HepG2 (cell line): Measurements from ENCODE around the gene VCPKMT. TPM values are rescaled to one million over a fixed set of nuclear protein-coding genes. Genes with fewer than 3 reads are reported as not detected.

Source experiments
- AKAP8 ChIP-seq: sonication (generic); formaldehyde crosslinking; IDR thresholded peaks from 2 replicates; pipeline ENCODE4 v1.5.1; 2020; ENCODE audit warnings: mild to moderate bottlenecking, missing genetic modification reagents
- AKNA ChIP-seq: sonication (generic); formaldehyde crosslinking; IDR thresholded peaks from 2 replicates; pipeline ENCODE4 v1.4.0; 2020; ENCODE audit warnings: missing genetic modification reagents, borderline replicate concordance
- BATF2 ChIP-seq: sonication (generic); formaldehyde crosslinking; IDR thresholded peaks from 2 replicates; pipeline ENCODE4 v1.8.0; 2022; ENCODE audit warnings: mild to moderate bottlenecking, missing genetic modification reagents, moderate library complexity
- CSRNP2 ChIP-seq: sonication (generic); formaldehyde crosslinking; conservative IDR thresholded peaks from 2 replicates; pipeline ENCODE4 v1.8.0; 2022; ENCODE audit warnings: low read depth, missing genetic modification reagents
- ETS1 ChIP-seq: sonication (generic); formaldehyde crosslinking; IDR thresholded peaks from 2 replicates; pipeline ENCODE4 v1.4.0; 2020; ENCODE audit warnings: missing genetic modification reagents
- FOXO4 ChIP-seq: sonication (generic); formaldehyde crosslinking; conservative IDR thresholded peaks from 2 replicates; pipeline ENCODE4 v1.8.1; 2023; ENCODE audit warnings: missing genetic modification reagents
- HNRNPK ChIP-seq: fragments of 200-400 bp; formaldehyde crosslinking; IDR thresholded peaks from 2 replicates; pipeline ENCODE4 v1.6.1; 2018; ENCODE audit warnings: low read length, low read depth, moderate library complexity, mild to moderate bottlenecking; ENCODE audit not compliant: poor library complexity, severe bottlenecking
- PCBP2 ChIP-seq: fragments of 200-400 bp; formaldehyde crosslinking; optimal IDR thresholded peaks from 2 replicates; pipeline ENCODE3; 2018; ENCODE audit warnings: low read length, low read depth; ENCODE audit not compliant: poor library complexity, severe bottlenecking
- SRF ChIP-seq: IDR thresholded peaks from 2 replicates; pipeline ENCODE4 v1.6.1; 2011; ENCODE audit warnings: mild to moderate bottlenecking, low read depth, low read length, moderate library complexity
- SUZ12 ChIP-seq: fragments of 150-350 bp; IDR thresholded peaks from 2 replicates; pipeline ENCODE4 v1.6.1; 2014; ENCODE audit warnings: low read depth, low read length
- XBP1 ChIP-seq: sonication (generic); formaldehyde crosslinking; IDR thresholded peaks from 2 replicates; pipeline ENCODE4 v1.5.0; 2020; ENCODE audit warnings: missing genetic modification reagents
- ZNF225 ChIP-seq: sonication (generic); formaldehyde crosslinking; IDR thresholded peaks from 2 replicates; pipeline ENCODE4 v1.4.0; 2020; ENCODE audit warnings: mild to moderate bottlenecking, missing genetic modification reagents
- ZNF281 ChIP-seq: sonication (generic); formaldehyde crosslinking; IDR thresholded peaks from 2 replicates; pipeline ENCODE4 v1.4.0; 2020; ENCODE audit warnings: missing genetic modification reagents, borderline replicate concordance
- ZNF317 ChIP-seq: sonication (generic); formaldehyde crosslinking; IDR thresholded peaks from 2 replicates; pipeline ENCODE4 v1.5.0; 2020; ENCODE audit warnings: mild to moderate bottlenecking, missing genetic modification reagents
- ZNF782 ChIP-seq: sonication (generic); formaldehyde crosslinking; IDR thresholded peaks from 2 replicates; pipeline ENCODE4 v1.4.0; 2020; ENCODE audit warnings: missing genetic modification reagents, mild to moderate bottlenecking, borderline replicate concordance
- ZNF841 ChIP-seq: sonication (generic); formaldehyde crosslinking; IDR thresholded peaks from 2 replicates; pipeline ENCODE4 v1.8.1; 2023; ENCODE audit warnings: missing genetic modification reagents, borderline replicate concordance
- polyA plus RNA-seq, 8 experiments: library from polyadenylated mRNA; depleted of rRNA in 3 of 8; stranded (reverse) in 7 of 8; unstranded in 1 of 8; fragments of >200 nt; fragmentation: Illumina TruSeq in 4 of 8; extraction: Trizol in 4 of 8; gene quantifications; 2 replicates each; pipeline versions ENCODE4 v1.2.1 to v1.2.3, GENCODE V29; 2011 to 2016; ENCODE audit warnings: low read depth in 4 of 8, missing spikeins in 1 of 8, mixed read lengths in 1 of 8; ENCODE audit not compliant: insufficient read depth in 1 of 8
- total RNA-seq, 5 experiments: library from RNA; depleted of rRNA; stranded (reverse); fragments of >200 nt; fragmentation: Illumina TruSeq; extraction: Trizol; gene quantifications; 2 replicates each; pipeline ENCODE4 v1.2.3, GENCODE V29; 2016; ENCODE audit warnings: low read depth in 1 of 5

VCPKMT gene
- total and polyA plus RNA-seq, 2 of the 13 experiments (the other 11 are each of a cell fraction or from before 2014, with no cell fraction given), result 3.9 to 5.4 TPM

- TF ChIP-seq ETS1 (no peak), PCBP2 (no peak), SRF (no peak), AKAP8 (CRISPR knock-in tag) (no peak), SUZ12 (no peak), CSRNP2 (no peak), HNRNPK (no peak), AKNA (no peak), ZNF841 (no peak), ZNF281 (peak; percentile 94), FOXO4 (no peak), ZNF225 (no peak), ZNF317 (CRISPR knock-in tag) (no peak), ZNF782 (CRISPR knock-in tag) (no peak), BATF2 (CRISPR knock-in tag) (no peak), XBP1 (CRISPR knock-in tag) (no peak)
These were observed 53.8 kb downstream of the VCPKMT start (continued) for GRCh38 chr14:50062438-50063085.
